NCI-H2029 (cell line): ENCODE data around the gene ZNF609.

ENCODE experiments used
- DNase-seq: peaks from one replicate; lab custom pipeline; 2025; lab: John Stamatoyannopoulos, UW

The ZNF609 gene

DNA sequence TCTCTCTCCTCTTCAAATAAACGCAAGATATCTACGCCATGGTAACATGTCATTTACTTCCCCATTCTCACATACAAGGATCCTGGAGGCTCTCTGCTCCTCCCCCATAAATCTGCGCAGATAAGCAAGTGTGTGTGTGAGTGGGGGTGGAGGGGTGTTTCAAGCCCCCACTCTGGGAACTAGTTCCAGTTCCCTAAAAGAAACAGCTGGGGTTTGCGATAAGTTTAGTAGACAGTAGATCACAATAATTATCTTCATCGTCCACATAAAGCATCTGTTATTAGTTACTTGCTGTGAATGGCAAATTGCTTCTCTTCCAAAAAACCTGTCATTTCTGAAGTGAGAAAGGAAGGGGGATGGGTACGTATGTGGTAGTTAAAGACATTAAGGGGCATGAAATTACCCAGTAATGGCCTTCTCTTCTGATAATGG lies 235.2 kb downstream of the ZNF609 start:
- no peak for DNase-seq

DNA sequence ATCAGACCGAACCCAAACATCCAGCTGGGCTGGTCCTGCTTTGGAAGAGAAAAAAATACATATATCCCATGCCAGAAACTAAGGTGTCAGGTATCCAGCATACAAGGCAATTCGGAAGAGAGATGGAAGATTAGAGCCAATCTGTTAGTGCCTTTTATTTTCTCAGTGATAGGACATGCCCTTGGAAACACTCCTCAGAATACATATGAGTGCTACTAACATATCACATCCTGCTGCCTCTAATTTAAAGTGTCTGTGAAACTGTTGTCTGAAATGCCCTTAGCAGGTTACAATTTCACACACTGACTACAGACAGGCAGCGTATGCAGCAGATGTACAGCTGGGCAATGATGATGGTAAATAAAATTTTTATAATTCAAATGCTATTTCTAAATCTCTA lies 236.1 kb downstream of the ZNF609 start:
- no peak for DNase-seq

DNA sequence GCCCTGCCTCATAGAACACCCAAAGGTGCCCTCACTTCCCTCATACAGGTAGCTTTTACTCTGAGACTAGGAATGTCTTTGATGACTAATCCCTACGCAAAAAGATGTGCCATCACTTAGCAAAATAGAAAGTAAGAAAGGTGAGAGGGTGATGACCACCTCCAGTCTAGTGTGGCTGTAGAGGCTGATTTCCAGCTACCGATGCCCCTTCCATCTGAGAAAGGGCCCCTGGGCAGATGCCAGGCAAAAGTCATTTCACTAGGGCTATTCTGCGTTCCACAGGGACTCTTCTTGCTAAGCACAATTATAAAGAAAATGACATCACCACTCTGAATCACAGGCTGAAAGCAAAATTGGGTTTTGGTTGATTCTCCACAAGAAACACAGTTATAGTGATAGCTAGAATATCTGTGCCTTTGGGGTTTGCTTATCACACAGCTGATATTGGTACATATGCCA lies 237.6 kb downstream of the ZNF609 start:
- no peak for DNase-seq

DNA sequence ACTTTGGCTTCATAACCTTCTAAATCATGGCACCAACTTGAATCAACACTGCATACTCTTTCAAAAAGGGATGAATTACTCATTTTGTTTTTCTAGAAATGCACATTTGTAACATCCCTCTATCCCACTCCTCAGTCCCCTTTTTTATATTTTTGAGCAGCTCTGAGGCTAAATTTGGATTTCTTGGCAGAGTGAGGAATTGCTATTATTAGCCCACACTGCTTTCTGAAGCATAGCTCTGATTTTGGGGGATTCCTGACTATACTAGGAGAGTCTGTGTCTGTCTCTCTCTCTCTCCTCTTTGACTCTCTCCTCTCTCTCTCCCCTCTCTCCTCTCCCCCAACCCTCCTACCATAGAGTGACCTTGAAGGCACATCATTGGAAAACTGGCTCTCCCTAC lies 238.4 kb downstream of the ZNF609 start:
- no peak for DNase-seq

DNA sequence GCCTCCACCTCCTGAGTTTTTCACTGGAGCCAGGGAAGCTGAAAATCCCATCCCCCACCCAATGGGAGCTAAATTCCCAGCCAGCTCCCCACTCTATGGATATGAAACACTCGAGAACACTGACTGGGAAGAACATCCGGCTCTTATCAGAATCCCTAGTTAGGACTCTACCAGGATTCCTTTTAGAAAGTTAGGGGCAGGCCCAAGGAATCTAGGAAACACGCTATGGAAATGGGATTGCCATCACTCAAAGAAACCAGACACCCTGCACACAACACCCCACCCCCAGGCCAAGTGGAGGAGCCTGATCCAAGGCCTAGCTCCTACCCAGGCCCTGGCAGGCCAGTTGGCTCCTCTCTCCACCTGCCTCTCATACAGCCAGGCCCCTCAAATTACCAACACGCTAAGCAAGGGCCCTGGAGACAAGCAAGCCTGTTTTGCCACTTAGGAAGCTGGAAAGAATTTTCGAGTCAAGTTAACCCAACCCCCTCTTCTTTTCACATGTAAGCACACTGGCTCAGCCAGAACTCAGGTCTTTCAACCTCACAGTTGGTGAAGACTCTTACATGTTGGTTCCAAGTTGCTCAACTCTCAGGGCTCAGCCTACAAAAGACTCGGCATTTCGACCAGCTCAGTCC lies 239.5 kb downstream of the ZNF609 start:
- peak; percentile 55 for DNase-seq

DNA sequence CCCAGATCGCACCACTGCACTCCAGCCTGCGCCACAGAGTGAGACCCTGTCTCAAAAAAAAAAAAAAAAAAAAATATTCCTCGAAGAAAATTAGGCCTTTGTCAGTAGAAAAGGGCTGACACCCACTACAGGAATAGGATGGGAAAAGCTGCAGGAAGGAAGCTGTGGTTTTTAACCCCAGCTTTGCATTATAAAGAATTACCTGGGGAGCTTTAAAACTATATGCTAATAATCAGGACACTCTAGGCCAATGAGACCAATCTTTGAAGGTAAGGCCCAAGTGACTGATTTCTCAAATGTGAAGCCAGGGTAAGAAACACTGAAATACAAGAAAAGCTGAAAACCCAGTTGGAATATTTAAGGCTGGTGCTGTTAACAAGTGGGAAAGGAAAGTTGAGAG lies 240.7 kb downstream of the ZNF609 start:
- DNase-seq, result no peak

DNA sequence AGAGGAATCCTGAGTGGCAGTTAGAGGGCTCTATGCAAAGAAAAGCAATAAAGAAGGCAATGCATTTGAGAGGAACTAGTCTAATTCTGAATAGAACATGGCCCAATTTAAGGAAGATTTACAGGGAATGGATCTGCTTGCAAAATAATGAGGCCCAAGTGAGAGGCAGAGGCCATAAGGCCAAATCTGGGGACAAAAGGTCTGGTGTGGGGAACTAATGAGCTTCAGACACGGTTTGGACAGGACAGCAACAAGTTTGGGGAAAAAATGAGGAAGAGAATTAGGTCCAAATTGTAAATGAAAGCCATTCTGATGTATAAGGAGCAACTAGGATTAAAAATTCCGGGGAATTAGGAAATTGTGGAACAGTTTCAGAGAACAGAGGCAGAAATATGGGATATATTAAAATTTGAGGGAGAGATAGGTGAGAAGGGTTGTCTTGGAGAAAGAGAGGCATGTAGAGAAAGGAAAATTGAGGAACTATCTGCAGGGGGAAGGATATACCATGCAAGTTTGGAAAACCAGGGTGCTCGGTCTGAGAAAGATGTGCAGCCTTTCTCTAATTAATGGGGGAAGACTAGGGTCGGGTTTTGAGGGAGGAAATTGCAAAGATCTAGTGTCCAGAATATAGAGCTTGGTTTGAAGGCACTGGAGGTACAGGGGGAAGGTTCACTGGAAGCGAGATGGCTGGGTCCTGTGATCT lies 241.3 kb downstream of the ZNF609 start:
- no peak for DNase-seq

DNA sequence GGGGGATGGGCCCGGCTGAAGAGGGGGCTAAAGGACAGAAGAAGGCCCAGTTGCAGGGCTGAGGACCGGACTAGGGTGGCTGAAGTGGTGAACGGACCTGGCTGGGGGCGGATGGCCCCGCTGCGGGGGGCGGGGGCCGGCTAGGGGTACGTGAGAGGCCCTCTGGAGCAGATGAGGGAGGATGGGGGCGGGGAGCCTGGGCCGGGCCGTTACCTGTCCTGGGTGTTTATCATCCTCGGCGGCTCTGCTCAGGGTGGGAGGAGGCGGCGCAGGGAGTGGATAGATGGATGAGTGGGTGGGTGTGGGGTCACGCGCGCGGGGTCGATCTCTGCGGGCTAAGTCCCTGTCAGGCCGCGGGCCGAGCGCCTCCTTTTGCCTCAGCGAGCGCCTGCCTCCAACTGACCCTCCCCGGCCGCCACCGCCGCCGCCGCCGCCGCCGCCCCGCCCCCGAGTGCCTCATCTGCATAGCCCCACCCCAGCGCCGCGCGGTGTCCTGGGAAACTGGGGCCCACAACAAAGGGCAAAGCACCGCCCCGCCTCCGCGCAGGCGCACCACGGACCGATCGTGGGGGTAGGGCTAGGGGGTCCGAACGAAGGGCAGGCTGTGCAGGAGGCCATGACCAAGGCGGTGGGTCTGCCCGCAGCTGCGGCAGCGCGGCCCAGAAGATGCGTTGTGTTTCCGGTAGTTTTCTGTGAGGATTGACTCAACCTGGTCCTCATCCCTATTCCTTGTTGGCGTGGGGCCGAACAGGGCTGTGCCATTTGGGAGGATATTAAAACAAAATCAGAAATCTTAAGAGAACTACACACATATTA lies 242.6 kb downstream of the ZNF609 start:
- peak; percentile 70 for DNase-seq

DNA sequence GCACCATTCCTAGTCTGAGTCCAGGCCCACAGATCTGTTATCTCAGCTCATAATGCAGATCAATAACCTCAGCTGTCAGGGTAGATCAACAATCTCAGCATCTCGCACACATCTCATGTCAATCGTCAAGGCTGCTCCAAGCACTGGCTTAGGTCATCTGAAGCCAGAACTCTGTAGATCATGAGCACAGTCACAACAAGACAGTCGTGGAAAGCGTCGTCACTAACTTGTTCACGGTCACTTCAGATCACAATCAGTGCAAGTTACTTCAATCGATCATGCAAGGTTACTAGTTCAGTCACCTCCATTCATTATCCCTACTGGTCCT lies 243.2 kb downstream of the ZNF609 start:
- DNase-seq, result no peak

DNA sequence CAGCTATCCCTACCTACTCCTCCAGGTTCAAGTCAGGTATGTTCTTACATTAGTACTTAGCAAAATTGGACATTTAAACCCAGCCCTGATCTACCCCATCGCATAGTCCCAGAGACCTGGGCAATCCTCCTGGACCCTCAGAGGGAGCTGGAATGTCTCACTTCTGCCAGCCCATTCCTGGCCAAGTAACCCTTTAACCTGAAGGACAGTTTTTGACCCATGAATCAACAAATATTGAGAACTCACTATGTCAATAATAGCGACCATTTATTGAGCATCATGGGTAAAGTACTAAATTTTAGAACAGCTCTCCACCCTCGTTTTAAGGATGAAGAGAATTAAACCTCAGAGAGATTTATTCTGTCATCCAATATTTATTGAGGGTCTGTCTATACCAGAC lies 244.6 kb downstream of the ZNF609 start:
- DNase-seq, result no peak

DNA sequence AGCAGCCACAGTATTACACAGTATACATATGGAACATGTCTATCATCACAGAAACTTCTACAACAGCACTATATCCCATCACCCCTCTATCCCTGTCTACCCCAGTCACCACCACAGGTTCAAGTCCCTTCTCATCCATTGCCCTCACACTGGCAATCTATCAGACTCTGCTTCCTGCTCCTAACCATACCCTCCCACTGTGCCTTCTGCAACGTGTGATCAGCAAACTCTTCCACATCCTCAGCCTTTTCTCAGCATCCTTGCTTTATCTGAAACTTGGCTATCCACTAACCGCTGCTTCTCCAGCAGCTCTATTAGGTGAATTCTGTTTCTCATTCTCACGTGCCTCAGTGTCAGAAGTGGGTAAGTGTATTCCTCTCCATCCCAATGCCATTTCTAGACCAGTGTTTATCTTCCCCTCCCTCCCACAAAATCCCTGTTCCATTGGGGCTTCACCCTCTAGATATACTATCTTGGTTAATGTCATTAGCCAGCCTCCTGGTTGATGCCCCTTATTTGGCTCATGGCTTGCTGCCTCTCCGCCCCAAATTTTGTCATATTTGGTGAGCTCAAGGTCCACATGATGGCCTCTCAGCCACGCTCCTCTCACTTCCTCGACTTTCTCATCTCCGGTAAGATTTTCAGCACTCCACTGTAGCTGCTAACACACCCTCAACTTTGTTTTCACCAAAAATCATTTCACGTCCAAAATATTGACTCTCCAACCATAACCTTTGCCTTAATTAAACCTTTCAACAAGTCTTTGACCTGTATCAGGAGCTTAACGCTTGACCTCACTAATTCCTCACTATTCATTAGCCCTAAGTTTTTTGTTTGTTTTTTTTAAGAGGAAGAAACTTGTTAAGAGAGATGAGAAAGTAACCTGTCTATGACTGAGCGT lies 245.9 kb downstream of the ZNF609 start:
- DNase-seq, result no peak

DNA sequence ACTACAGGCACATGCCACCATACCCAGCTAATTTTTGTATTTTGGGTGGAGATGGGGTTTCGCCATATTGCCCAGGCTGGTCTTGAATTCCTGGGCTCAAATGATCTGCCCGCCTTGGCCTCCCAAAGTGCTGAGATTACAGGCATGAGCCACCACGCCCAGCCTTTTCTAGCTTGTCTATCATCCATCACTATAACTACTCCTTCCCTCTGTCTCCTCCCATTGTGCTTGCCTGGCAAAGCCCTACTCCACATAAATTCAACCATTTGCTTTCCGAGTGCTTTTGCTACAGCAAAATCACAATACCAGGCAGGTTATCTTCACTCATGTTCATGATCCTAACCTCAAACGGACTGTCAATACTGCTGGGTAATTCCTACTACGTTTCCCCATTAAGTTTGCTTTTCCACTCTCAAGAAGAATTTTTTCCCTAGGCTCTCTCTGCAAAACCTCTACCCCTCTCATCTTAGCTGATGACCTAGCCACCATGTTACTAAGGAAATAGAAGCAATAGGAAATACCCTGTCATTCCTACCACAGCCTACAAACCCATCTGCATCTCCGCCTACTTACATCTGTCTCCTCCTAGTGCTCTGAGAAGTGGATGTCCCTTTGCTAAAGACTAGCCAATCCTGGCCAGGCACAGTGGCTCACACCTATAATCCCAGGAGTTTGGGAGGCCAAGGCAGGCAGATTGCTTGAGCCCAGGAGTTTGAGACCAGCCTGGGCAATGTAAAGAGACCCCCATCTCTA lies 250.5 kb downstream of the ZNF609 start:
- no peak for DNase-seq

DNA sequence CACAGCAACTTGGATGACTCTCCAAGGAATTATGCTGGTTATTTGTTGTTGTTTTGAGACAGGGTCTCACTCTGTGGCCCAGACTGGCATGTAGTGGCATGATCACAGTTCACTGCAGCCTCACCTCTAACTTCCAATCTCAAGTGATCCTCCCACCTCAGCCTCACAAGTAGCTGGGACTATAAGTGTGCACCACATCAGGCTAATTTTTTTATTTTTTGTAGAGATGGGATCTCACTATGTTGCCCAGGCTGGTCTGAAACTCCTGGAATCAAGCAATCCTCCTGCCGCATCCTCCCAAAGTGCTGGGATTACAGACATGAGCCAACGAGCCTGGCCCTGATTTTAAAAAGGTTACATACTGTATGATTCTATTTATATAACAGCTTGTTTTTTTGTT lies 252.0 kb downstream of the ZNF609 start:
- DNase-seq, result no peak

DNA sequence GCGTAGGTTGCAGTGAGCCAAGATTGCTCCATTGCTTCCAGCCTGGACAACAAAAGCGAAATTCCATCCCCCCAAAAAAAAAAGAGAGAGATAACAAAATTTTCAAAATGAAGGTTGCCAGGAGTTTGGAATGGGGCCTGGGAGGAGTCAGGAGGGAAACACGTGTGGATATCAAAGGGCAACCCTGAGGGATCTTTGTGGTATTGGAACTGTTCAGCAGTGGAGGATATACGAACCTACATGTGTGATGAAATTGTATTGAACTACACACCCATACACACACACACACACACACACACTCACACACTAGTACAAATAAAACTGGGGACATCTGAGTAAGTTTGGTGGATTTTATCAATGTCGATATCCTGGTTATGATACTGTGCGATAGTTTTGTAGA lies 253.2 kb downstream of the ZNF609 start:
- no peak for DNase-seq

DNA sequence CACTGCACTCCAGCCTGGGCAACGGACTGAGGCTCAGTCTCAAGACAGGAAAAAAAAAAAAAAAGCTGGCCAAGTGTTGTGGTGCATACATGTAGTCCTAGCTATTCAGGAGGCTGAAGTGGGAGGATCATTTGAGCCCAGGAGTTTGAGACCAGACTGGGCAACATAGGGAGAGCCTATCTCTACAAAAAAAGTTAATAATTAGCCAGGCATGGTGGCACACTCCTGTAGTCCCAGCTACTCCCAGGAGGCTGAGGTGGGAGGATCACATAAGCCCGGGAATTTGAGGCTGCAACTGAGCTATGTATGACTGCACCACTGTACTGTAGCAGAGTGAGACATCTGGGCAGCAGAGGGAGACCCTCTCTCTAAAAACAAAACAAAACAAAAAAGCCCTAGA lies 256.1 kb downstream of the ZNF609 start:
- DNase-seq, result no peak

DNA sequence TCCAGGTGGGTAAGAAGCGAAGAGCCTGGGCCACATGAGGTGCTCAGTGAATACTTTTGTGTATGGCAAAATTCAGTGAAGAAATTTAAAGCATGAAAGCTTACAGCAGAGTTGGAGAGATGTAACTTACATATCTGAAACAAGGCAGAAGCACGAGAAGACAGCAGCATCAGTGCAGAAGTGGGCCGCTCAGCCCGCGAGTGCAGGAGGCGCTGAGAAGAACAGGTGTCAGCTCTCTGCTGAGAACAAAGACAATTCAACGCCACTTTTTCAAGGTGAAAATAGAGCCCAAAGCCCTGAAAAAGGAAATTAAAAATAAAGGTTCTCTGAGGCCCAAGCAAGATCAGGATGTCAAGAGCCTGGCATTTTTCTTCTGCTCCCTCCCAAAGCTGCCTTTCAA lies 256.8 kb downstream of the ZNF609 start:
- DNase-seq, result no peak

DNA sequence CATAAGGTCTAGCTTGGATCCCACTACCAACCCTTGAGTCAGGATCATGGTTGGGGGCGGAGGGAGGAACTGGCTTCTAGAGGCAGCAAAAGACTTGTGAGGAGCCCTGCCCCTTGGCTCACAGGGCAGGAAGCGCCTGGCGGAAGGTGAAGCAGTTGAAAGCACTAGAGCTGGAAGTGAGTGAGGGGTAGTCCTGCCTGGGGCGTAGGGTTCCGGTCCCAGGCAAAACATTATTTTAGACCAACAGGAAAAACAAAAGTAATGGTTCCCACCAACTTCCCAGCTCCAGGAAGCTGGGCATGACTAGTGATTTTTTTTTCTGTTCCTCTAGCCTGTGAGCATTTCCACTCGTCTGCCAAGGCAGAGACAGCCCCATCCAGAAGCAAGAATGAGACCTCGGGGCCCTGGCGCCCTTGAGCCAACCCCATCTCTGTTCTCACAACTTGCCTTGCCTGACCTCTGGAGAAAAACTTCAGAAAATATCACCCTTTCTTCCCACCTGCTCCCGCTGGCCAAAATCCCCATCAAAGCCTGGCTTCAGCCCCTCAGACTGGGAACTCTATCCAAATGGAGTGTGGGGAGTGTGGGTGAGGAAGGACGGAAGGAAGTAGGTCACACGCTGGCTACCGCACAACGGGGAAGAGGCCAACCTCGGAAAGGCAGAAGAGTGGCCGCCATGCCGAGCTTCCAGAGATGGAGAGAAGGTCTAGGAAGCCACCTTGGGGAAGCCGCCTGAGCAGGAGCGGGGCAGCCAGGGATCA lies 257.5 kb downstream of the ZNF609 start:
- DNase-seq, result no peak

DNA sequence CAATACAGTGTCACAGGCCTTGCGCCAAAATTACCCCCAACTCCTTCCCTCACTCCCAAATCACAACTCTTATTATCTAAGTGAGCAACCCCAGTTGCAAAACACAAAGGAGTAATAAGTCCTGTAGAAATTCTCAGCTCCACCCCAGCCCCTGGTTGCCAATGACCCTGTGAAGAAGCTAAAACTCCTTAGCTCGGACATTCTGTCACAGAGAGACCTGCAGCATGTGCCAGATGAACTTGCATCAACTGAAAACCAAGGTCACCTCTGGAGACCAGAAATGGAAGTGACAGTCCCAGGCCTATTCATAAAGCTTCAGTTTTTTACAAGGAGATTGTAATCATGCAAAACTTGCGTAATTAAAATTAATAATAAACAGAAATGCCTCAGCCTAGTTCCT lies 259.8 kb downstream of the ZNF609 start:
- DNase-seq, result no peak

DNA sequence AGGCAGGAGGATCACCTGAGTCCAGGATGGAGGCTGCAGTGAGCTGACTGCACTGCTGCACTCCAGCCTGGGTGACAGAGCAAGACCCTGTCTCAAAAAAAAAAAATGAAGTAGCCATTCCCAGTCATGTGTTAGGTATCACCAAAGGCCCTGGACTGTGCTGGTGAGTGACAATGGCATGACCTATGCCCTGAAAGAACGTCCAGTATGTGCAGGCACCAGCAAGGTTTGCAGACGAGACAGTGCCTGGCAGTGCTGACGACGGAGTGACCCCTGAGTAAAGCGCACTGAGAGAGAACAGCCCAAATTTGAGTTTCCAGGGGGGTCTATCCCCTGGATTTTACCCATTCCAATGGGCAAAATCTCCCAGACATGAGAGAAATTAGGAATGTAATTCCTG lies 269.8 kb downstream of the ZNF609 start:
- no peak for DNase-seq

DNA sequence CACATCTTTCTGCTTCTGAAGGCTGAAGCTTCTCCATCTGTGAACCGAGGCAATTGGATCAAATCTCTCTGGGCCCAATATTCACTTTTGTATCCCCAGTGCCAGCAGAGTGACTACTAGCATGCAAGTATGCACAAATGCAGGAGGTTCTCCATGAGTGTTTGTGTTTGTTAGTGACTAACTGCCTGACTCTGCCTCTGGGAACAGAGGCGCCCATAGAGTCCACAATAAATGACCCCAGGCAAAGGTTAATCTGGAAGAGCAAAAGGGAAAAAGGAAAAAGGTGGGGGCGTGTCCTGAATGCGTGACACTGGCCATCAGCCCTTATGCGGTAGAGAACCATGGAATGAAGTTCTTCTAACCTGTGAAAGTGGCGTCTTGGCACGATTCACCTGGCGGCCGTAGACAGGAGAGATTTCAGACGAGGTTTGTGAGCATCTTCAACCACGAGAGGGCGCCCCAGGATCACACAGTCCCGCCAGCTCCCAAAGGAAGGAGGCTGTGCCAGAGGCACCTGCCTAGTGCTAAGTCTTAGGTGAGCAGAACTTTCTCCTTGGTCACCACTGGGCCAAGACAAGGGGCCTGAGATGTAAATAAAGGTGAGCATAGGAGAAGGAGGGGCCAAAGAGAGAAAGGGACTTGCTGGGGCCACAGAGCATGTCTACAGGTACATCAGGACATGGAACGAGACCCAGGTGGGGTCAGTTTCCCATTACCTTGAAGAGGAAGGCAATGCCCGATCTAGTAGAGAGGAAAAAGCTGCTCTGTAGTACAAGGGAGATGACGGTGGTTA lies 270.8 kb downstream of the ZNF609 start:
- DNase-seq, result peak; percentile 60
